H9 (cell line): ENCODE results near the gene SPOUT1. TPM values are rescaled to one million over a fixed set of nuclear protein-coding genes. Genes with fewer than 3 reads are reported as not detected.

ENCODE experiments used
- DNase-seq: peaks from one replicate; pipeline ENCODE4 v3.0.0-alpha.2; 2017
- H2AFZ ChIP-seq: one replicate; pipeline ENCODE4 v1.6.1; 2013; ENCODE audit warnings: mild to moderate bottlenecking, low read length, control low read depth, moderate library complexity
- H2AK5ac ChIP-seq: 2 replicates; pipeline ENCODE4 v1.6.1; 2013; ENCODE audit warnings: low read length, control low read depth, mixed read lengths; ENCODE audit not compliant: insufficient read length
- H2BK120ac ChIP-seq: one replicate; pipeline ENCODE4 v1.6.1; 2013; ENCODE audit warnings: low read depth, mild to moderate bottlenecking, low read length, control low read depth, inconsistent platforms; ENCODE audit not compliant: poor library complexity, severe bottlenecking
- H2BK12ac ChIP-seq: 2 replicates; pipeline ENCODE4 v1.6.1; 2013; ENCODE audit warnings: low read length, control low read depth, mixed read lengths, low read depth; ENCODE audit not compliant: insufficient read length
- H2BK15ac ChIP-seq: 2 replicates; pipeline ENCODE4 v1.6.1; 2013; ENCODE audit warnings: low read depth, low read length, control low read depth
- H2BK20ac ChIP-seq: one replicate; pipeline ENCODE4 v1.6.1; 2013; ENCODE audit warnings: low read depth, mild to moderate bottlenecking, low read length, control low read depth, inconsistent platforms; ENCODE audit not compliant: poor library complexity, severe bottlenecking
- H2BK5ac ChIP-seq: 2 replicates; pipeline ENCODE4 v1.6.1; 2013; ENCODE audit warnings: low read length, control low read depth, mixed read lengths; ENCODE audit not compliant: insufficient read length
- H3K14ac ChIP-seq: 2 replicates; pipeline ENCODE4 v1.6.1; 2013; ENCODE audit warnings: low read length, control low read depth; ENCODE audit not compliant: insufficient read depth
- H3K18ac ChIP-seq: 2 replicates; pipeline ENCODE4 v1.6.1; 2013; ENCODE audit warnings: low read depth, mild to moderate bottlenecking, mixed read lengths, low read length, control low read depth; ENCODE audit not compliant: insufficient read length
- H3K23ac ChIP-seq: 2 replicates; pipeline ENCODE4 v1.6.1; 2013; ENCODE audit warnings: low read length, control low read depth, mixed read lengths, low read depth; ENCODE audit not compliant: insufficient read length
- H3K23me2 ChIP-seq: 2 replicates; pipeline ENCODE4 v1.6.1; 2013; ENCODE audit warnings: low read depth, mild to moderate bottlenecking, mixed read lengths, low read length, control low read depth; ENCODE audit not compliant: insufficient read length, poor library complexity, severe bottlenecking
- H3K27ac ChIP-seq: 2 replicates; pipeline ENCODE4 v1.5.1; 2013; ENCODE audit warnings: low read length, control low read depth, mixed read lengths, low read depth; ENCODE audit not compliant: insufficient read length
- H3K27me3 ChIP-seq: 2 replicates; pipeline ENCODE4 v1.6.1; 2013; ENCODE audit warnings: low read length, control low read depth, inconsistent platforms; ENCODE audit not compliant: insufficient read depth
- H3K4ac ChIP-seq: 2 replicates; pipeline ENCODE4 v1.6.1; 2013; ENCODE audit warnings: low read depth, mild to moderate bottlenecking, control low read depth, inconsistent platforms, low read length, moderate library complexity
- H3K4me1 ChIP-seq: 2 replicates; pipeline ENCODE4 v1.6.1; 2013; ENCODE audit warnings: low read length, control low read depth, inconsistent platforms; ENCODE audit not compliant: insufficient read depth
- H3K4me2 ChIP-seq: 2 replicates; pipeline ENCODE4 v1.6.1; 2013; ENCODE audit warnings: low read length, control low read depth, mixed read lengths; ENCODE audit not compliant: insufficient read length, insufficient read depth
- H3K56ac ChIP-seq: 2 replicates; pipeline ENCODE4 v1.6.1; 2013; ENCODE audit warnings: low read depth, mild to moderate bottlenecking, mixed read lengths, low read length, control low read depth; ENCODE audit not compliant: insufficient read length
- H3K79me1 ChIP-seq: 2 replicates; pipeline ENCODE4 v1.6.1; 2013; ENCODE audit warnings: low read depth, mild to moderate bottlenecking, moderate library complexity, low read length, control low read depth, inconsistent platforms; ENCODE audit not compliant: insufficient read depth, poor library complexity, severe bottlenecking
- H3K79me2 ChIP-seq: 2 replicates; pipeline ENCODE4 v1.6.1; 2013; ENCODE audit warnings: low read length, control low read depth, inconsistent platforms; ENCODE audit not compliant: insufficient read depth
- H3K9ac ChIP-seq: 2 replicates; pipeline ENCODE4 v1.6.1; 2013; ENCODE audit warnings: low read length, control low read depth, mixed read lengths; ENCODE audit not compliant: insufficient read length; ENCODE audit errors: extremely low read depth
- H3K9me3 ChIP-seq: one replicate; pipeline ENCODE4 v1.6.1; 2013; ENCODE audit warnings: low read depth, low read length, inconsistent platforms; ENCODE audit not compliant: control insufficient read depth
- H3T11ph ChIP-seq: one replicate; pipeline ENCODE4 v1.6.1; 2013; ENCODE audit warnings: mild to moderate bottlenecking, low read length, control low read depth, inconsistent platforms
- H4K20me1 ChIP-seq: one replicate; pipeline ENCODE4 v1.6.1; 2013; ENCODE audit not compliant: control insufficient read depth, insufficient read length, insufficient read depth
- H4K5ac ChIP-seq: 2 replicates; pipeline ENCODE4 v1.6.1; 2013; ENCODE audit warnings: low read depth, mild to moderate bottlenecking, mixed read lengths, low read length, control low read depth; ENCODE audit not compliant: insufficient read length
- H4K8ac ChIP-seq: replicated peaks from 2 replicates; pipeline ENCODE4 v1.6.1; 2013; ENCODE audit warnings: low read length, control low read depth, mixed read lengths, low read depth; ENCODE audit not compliant: insufficient read length
- H4K91ac ChIP-seq: 2 replicates; pipeline ENCODE4 v1.6.1; 2013; ENCODE audit warnings: low read depth, mild to moderate bottlenecking, moderate library complexity, mixed read lengths, low read length, control low read depth; ENCODE audit not compliant: insufficient read length
- H3K27ac Mint-ChIP-seq, 3 experiments: 2 replicates in 2 of 3; 3 replicates in 1 of 3; pipeline ENCODE4 v1.8.0; 2020 to 2021; ENCODE audit warnings: mixed read lengths in 3 of 3, mild to moderate bottlenecking in 1 of 3, moderate library complexity in 1 of 3
- H3K27me3 Mint-ChIP-seq: 2 replicates; pipeline ENCODE4 v1.8.0; 2021; ENCODE audit warnings: low read depth, mild to moderate bottlenecking, moderate library complexity, mixed read lengths
- H3K36me3 Mint-ChIP-seq, 3 experiments: 2 replicates in 2 of 3; 3 replicates in 1 of 3; pipeline ENCODE4 v1.8.0; 2020 to 2021; ENCODE audit warnings: low read depth in 3 of 3, mixed read lengths in 3 of 3; ENCODE audit not compliant: insufficient read depth in 1 of 3
- H3K4me1 Mint-ChIP-seq, 2 experiments: 2 replicates each; pipeline ENCODE4 v1.8.0; 2020; ENCODE audit warnings: mixed read lengths in 2 of 2
- H3K4me3 Mint-ChIP-seq, 2 experiments: 2 replicates in 1 of 2; 3 replicates in 1 of 2; pipeline ENCODE4 v1.8.0; 2020 to 2021; ENCODE audit warnings: mild to moderate bottlenecking in 2 of 2, mixed read lengths in 2 of 2, moderate library complexity in 1 of 2
- H3K9me3 Mint-ChIP-seq, 2 experiments: 2 replicates in 1 of 2; 3 replicates in 1 of 2; pipeline ENCODE4 v1.8.0; 2020; ENCODE audit warnings: mild to moderate bottlenecking in 2 of 2, mixed read lengths in 2 of 2, moderate library complexity in 1 of 2
- CTCF ChIP-seq: fragments of 200-600 bp; sonication (generic); conservative IDR thresholded peaks from 3 replicates; pipeline ENCODE4 v1.8.0; 2021; ENCODE audit warnings: antibody characterized with exemption, mild to moderate bottlenecking
- WGBS: extraction: QIAGEN DNeasy Blood & Tissue Kit; methylation state at CpG from one replicate; pipeline ENCODE4 v1.1.7; 2013; ENCODE audit warnings: missing lambda C conversion rate, low lambda C conversion rate, mixed read lengths; ENCODE audit not compliant: insufficient read length; ENCODE audit errors: extremely low coverage; 5-methylcytosine and 5-hydroxymethylcytosine counted together
- total RNA-seq: library from RNA; stranded (reverse); gene quantifications from 2 replicates; pipeline ENCODE4 v1.2.1, GENCODE V29; 2021

SPOUT1 gene
- total RNA-seq, 1 experiment from 2014 or later = 86.3 TPM

GRCh38 chr9:128785427-128785826, 44.2 kb downstream of the SPOUT1 start:
- no peak overlapping the region for H3K9ac ChIP-seq
- H2BK120ac ChIP-seq = no peak overlapping the region
- no peak overlapping the region for H2BK12ac ChIP-seq
- H4K20me1 ChIP-seq = no peaks in the 10 kb centered on the region
- peaks cover 5% of the 10 kb centered on the region for H3K27me3 Mint-ChIP-seq
- no peak overlapping the region for H3K18ac ChIP-seq
- H3K79me2 ChIP-seq = no peaks in the 10 kb centered on the region
- H3K27ac Mint-ChIP-seq = no peak overlapping the region
- no peak overlapping the region for H3K4ac ChIP-seq
- no peak overlapping the region for H2BK15ac ChIP-seq
- H3T11ph ChIP-seq = no peak overlapping the region
- no peak overlapping the region for H2BK20ac ChIP-seq
- no peaks in the 10 kb centered on the region for H3K4me1 ChIP-seq
- no CpG with 5 or more reads among the region's 6 CpGs for WGBS
- H3K4me1 Mint-ChIP-seq = peaks cover 5 to 6% of the 10 kb centered on the region in 2 experiments; a peak in 3 of 4 replicates
- H2AK5ac ChIP-seq = no peak overlapping the region
- H3K14ac ChIP-seq = no peak overlapping the region
- H3K4me2 ChIP-seq = no peak overlapping the region
- H3K27me3 ChIP-seq = no peaks in the 10 kb centered on the region
- DNase-seq = no peak
- no peak overlapping the region for H4K8ac ChIP-seq
- no peak overlapping the region for H2BK5ac ChIP-seq
- peaks cover 0 to 3% (median 2%) of the 10 kb centered on the region in 3 experiments; a peak in 2 of 7 replicates for H3K36me3 Mint-ChIP-seq
- no peak overlapping the region for H4K5ac ChIP-seq
- H3K9me3 ChIP-seq = no peaks in the 10 kb centered on the region
- H2AFZ ChIP-seq = no peak overlapping the region
- H3K56ac ChIP-seq = no peak overlapping the region
- TF ChIP-seq CTCF = no peak
- peaks cover 4 to 10% of the 10 kb centered on the region in 2 experiments; a peak in 4 of 5 replicates for H3K9me3 Mint-ChIP-seq
- no peak overlapping the region; a peak in 1 of 5 replicates for H3K4me3 Mint-ChIP-seq
- H3K23me2 ChIP-seq = peaks cover 5% of the 10 kb centered on the region
- no peak overlapping the region for H3K27ac ChIP-seq
- no peak overlapping the region for H3K23ac ChIP-seq
- no peak overlapping the region for H4K91ac ChIP-seq
- H3K79me1 ChIP-seq = peaks cover 4% of the 10 kb centered on the region
